GM21390 (cell line): ENCODE data around the gene ADAM19.
"Not testable (repeated sequence)": the region's sequence is repeated elsewhere in the genome, so short reads cannot be mapped to it uniquely, and the experiment has no call there.

ENCODE experiments used
- ATAC-seq: cut with Tn5 transposase; IDR thresholded peaks from one replicate; pipeline ENCODE4 v1.9.1; 2021; ENCODE audit not compliant: unreplicated experiment

ADAM19 gene

GRCh38 chr5:157487358-157487757 is 88.2 kb downstream of the ADAM19 start:
- ATAC-seq: no peak

GRCh38 chr5:157486861-157487260 is 88.7 kb downstream of the ADAM19 start:
- ATAC-seq: peak; percentile 31

DNA sequence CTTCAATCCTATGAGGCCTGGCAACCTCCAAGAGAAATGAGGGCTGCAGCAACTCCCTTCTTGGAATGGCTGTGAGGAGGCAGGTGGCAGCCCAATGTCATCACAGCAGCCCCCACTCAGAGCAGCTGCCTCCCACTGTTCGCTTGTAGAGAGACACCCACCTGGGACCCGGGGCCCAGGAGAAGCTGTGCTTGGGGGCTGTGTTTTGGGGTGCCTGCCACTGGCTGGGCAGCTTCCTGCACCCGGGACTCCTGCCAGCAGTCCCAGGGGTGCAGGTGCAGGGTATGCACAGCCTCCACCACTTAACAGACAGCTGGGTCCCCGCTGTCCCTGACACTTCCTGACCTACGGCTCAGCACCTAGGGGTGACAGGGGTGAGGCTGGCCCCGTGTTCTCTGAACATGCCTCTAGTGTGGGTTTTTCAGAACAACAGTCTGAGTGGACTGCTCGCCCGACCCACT is 89.3 kb downstream of the ADAM19 start:
- peak; percentile 58 for ATAC-seq

GRCh38 chr5:157485811-157486210 is 89.8 kb downstream of the ADAM19 start:
- peak; percentile 53 for ATAC-seq

GRCh38 chr5:157485340-157485739 is 90.2 kb downstream of the ADAM19 start:
- ATAC-seq: no peak

DNA sequence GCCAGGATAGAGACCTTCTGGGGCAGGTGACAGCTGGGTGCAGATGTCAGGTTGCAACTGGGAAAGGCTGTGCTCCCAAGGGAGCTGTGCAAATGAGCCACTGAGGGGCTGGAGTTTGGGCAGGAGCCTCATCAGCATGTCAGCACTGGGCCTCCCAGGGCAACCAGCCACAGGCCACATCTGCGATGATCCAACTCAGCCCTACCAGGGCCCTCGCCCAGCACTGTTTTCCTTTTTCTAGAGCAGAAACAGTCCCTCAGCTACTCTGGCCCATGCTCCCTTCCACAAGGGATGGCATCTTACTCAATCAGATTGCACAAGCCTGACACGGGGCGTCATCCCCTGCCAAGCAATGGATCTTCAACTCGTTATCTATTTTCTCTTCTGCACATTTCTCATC is 90.8 kb downstream of the ADAM19 start:
- no peak for ATAC-seq

GRCh38 chr5:157482702-157483101 is 92.9 kb downstream of the ADAM19 start:
- not testable (repeated sequence) for ATAC-seq

GRCh38 chr5:157481666-157482065 is 93.9 kb downstream of the ADAM19 start:
- no peak for ATAC-seq

GRCh38 chr5:157481265-157481664 is 94.3 kb downstream of the ADAM19 start:
- ATAC-seq: no peak

DNA sequence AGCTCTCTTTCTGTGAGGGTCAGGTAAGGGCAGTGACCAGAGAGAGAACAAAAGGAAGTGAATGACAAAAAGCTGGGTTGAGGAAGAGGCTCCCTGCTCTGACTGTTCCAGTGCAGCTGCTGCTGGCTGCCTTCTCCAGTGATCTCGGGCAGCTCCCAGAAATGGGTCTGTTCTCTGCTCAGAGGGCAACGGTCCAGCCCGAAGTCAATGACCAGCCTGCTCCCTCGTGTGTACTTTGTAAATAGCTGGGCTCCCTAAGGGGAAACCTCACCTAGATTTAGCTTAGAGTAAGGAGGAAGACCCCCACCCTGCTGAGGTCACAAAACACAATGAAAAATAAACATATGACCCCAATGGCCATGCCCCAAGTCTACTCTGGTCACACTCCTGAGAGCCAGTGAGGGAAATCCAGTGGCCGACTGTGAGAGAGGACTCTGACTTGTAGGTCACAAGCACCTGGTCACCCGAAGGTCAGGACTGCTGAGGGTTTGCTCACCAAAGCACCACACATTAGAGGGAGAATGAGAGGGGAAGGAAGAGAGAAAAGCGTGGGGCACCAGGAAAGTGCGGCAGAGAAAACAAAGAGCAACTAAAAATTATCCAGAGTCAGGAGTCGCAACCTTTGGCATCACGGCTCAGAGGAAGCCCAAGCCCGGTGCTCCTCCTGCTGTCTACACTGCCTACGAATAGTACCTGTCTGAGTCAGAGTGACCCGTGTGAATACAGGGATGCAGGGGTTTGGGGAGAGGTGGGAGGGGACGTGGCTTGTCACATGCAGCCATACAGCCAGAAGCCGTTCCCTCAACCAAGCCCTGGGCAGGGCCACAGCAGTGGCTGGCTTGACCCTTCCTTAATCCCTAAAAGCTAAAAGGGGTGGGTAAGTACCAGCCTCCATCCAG is 95.7 kb downstream of the ADAM19 start:
- ATAC-seq: no peak

DNA sequence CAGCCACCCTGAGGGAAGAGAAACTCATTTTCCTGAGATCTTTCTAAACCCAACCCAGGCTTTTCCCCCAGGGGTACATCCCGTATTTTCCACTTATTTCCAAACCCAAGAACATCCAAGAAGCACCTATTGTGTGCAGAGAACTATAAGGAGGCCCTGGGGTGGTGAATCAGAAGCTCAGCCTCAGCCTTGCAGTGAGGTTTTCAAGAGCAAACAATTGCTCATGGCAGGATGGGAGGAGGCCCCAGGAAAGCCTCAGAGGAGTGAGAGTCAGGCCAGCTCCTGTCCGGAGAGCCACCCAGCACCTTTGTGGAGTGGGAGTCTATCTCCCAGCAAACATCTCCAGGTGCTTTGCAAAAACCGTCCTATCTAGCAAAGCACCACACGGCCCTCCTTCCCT is 96.4 kb downstream of the ADAM19 start:
- ATAC-seq: no peak

DNA sequence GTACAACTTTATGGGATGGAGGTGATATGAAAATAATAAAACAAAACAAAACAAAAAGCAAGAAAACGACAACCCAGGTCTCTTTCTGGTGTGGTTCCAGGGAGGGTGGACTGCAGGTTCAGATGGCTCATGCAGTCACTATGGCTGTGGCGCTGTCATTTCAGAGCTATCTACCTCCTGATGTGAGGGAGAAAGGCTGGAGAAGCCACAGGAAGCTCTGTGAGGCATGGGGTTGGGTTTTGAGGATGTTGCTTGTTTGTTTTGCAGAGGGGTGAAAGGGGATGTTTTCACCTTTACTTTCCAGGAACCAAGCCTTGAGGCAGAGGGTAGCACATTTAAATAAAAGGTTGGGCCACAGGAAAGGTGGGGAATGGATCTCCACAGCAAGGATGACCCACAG is 96.8 kb downstream of the ADAM19 start:
- ATAC-seq: no peak

- ATAC-seq: no peak
Measured at GRCh38 chr5:157477814-157478494, 97.6 kb downstream of the ADAM19 start.

- ATAC-seq: no peak
Measured at GRCh38 chr5:157476702-157477408, 98.7 kb downstream of the ADAM19 start.

GRCh38 chr5:157475432-157475831 is 100.1 kb downstream of the ADAM19 start:
- ATAC-seq: no peak

- ATAC-seq: no peak
Measured at GRCh38 chr5:157473383-157474320, 101.9 kb downstream of the ADAM19 start.

DNA sequence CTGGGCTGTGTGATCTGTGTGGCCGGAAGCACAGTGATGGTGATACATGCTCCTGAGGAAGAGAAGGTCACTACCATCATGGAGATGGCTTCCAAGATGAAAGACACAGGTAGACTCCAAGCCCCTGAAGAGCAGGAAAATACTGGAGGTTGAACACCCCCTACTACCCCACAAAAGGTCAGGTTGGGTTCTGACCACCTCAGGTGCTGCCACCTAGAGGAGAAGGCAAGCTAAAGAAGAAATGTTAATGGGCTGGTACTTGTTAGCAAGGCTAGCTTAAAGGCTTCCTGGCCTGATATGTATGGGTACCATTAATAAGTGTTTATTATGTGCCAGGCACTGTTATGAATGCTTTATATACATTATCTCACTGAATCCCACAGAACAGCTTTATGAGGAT is 103.9 kb downstream of the ADAM19 start:
- ATAC-seq: no peak

DNA sequence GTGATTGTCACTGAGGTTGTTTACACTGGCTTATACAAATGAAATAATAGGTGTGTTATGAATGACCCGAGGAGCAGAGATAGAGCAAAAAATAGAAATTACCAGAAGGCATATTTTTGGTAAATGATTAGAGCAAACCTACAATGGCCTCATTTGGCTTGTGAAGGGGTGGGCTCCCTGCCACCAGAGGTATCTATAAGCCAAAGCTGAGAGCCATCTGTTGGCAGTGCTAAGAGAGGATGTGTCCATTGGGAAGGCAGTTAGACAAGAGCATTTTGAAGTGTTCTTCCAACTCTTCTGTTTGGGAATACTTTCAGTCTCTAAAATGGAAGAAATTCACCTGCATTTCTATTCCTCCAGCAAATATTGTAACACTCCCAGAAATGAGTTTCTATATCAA is 104.9 kb downstream of the ADAM19 start:
- no peak for ATAC-seq

DNA sequence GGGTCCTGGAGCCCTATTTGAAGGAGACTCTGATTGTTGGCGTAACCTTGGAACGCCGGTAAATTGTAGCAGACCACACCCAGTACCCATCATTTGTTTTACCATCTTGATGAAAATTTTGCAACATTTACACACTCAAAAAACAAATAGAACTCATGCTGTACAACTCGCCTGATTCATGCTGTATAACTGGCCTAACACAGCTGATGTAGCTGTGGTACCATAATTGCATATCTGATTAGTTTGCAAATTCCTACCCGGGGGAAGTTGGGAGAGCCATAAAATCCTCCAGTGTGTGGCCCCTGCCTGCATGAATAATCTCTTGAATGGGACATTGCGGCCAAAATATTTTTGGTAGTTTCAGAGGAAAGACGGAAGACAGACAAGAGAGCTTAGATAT is 105.9 kb downstream of the ADAM19 start:
- no peak for ATAC-seq

GRCh38 chr5:157469073-157469472 is 106.5 kb downstream of the ADAM19 start:
- no peak for ATAC-seq
